B cell (primary cell): ENCODE results near the gene TSEN2.

Experiments
- EZH2 ChIP-seq: IDR thresholded peaks from 2 replicates; pipeline ENCODE4 v1.6.1; 2012; ENCODE audit warnings: borderline replicate concordance, low read depth, mild to moderate bottlenecking, moderate library complexity, low read length; ENCODE audit not compliant: insufficient read depth, poor library complexity, severe bottlenecking
- TF ChIP-seq, protein P1 (sequence below): fragments of 200-600 bp; IDR thresholded peaks from one replicate; pipeline ENCODE4 v1.8.0; 2022; ENCODE audit warnings: antibody characterized with exemption, mild to moderate bottlenecking

DNA sequence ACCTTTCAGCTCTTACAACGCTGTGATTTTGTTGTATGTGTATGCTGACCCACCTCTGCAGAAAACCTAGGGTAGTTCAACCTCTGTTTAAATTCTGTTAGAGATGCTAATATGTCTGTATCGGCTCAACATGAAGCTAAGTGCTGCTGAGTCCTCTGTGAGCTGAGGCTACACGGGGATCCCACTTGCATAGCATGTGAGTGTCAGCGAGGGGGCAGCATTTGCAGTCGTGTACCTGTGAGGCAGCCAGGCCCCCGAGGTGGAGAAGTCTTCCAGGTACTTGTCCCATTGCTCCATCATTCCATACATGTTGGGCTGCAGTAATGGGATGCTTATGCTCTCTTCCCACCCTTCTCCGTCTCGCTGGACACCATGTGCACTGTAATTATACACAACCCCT, 57.3 kb downstream of the TSEN2 start:
- TF ChIP-seq, protein P1, sequence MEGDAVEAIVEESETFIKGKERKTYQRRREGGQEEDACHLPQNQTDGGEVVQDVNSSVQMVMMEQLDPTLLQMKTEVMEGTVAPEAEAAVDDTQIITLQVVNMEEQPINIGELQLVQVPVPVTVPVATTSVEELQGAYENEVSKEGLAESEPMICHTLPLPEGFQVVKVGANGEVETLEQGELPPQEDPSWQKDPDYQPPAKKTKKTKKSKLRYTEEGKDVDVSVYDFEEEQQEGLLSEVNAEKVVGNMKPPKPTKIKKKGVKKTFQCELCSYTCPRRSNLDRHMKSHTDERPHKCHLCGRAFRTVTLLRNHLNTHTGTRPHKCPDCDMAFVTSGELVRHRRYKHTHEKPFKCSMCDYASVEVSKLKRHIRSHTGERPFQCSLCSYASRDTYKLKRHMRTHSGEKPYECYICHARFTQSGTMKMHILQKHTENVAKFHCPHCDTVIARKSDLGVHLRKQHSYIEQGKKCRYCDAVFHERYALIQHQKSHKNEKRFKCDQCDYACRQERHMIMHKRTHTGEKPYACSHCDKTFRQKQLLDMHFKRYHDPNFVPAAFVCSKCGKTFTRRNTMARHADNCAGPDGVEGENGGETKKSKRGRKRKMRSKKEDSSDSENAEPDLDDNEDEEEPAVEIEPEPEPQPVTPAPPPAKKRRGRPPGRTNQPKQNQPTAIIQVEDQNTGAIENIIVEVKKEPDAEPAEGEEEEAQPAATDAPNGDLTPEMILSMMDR: no peak
- no peak for TF ChIP-seq EZH2
